ENCODE results near the gene PLEKHH1.
A peak's percentile ranks its signal among the peaks of the same experiment; 100 is the strongest.
"Not testable (repeated sequence)": the region's sequence is repeated elsewhere in the genome, so short reads cannot be mapped to it uniquely, and the experiment has no call there.

Gene PLEKHH1

GRCh38 chr14:67583711-67584644 is 50.9 kb downstream of the PLEKHH1 start:
- DNase-seq (ENCODE audit: low spot score) = peak; percentile 33

- no peak for DNase-seq (ENCODE audit: low spot score)
Observed at GRCh38 chr14:67584978-67585377, 51.9 kb downstream of the PLEKHH1 start.

- DNase-seq (ENCODE audit: low spot score) = no peak
Observed at GRCh38 chr14:67586369-67586768, 53.3 kb downstream of the PLEKHH1 start.

- no peak for DNase-seq (ENCODE audit: low spot score)
Observed at GRCh38 chr14:67589204-67589770, 56.2 kb downstream of the PLEKHH1 start.

GRCh38 chr14:67593650-67594049 is 60.6 kb downstream of the PLEKHH1 start:
- DNase-seq (ENCODE audit: low spot score) = not testable (repeated sequence)

- no peak for DNase-seq (ENCODE audit: low spot score)
Observed at GRCh38 chr14:67595392-67595791, 62.3 kb downstream of the PLEKHH1 start.

- DNase-seq (ENCODE audit: low spot score) = peak; percentile 93
Observed at GRCh38 chr14:67599698-67600561, 66.8 kb downstream of the PLEKHH1 start, which contains the start of gene PIGH. Gene PIGH (minus strand): TSS chr14:67600268. CDS start chr14:67600203, 65 bp downstream.

GRCh38 chr14:67600562-67600974 is 67.5 kb downstream of the PLEKHH1 start:
- not testable (repeated sequence) for DNase-seq (ENCODE audit: low spot score)

- no peak for DNase-seq (ENCODE audit: low spot score)
Observed at GRCh38 chr14:67602076-67602475, 69.0 kb downstream of the PLEKHH1 start.

- DNase-seq (ENCODE audit: low spot score) = no peak
Observed at GRCh38 chr14:67602995-67603545, 70.0 kb downstream of the PLEKHH1 start.

GRCh38 chr14:67607646-67608045 is 74.6 kb downstream of the PLEKHH1 start:
- no peak for DNase-seq (ENCODE audit: low spot score)

GRCh38 chr14:67609642-67610310 is 76.7 kb downstream of the PLEKHH1 start:
- DNase-seq (ENCODE audit: low spot score) = no peak

GRCh38 chr14:67610491-67610890 is 77.4 kb downstream of the PLEKHH1 start:
- no peak for DNase-seq (ENCODE audit: low spot score)

- peak; percentile 70 for DNase-seq (ENCODE audit: low spot score)
Observed at GRCh38 chr14:67618617-67619063, 85.5 kb downstream of the PLEKHH1 start.

GRCh38 chr14:67619446-67620216 is 86.5 kb downstream of the PLEKHH1 start, which contains the start of gene ARG2:
Gene ARG2 (plus strand): TSS chr14:67619920. CDS start chr14:67619978, 58 bp downstream.
- DNase-seq (ENCODE audit: low spot score) = peak; percentile 95

- DNase-seq (ENCODE audit: low spot score) = no peak
Observed at GRCh38 chr14:67620217-67620785, 87.2 kb downstream of the PLEKHH1 start.

- peak; percentile 9 for DNase-seq (ENCODE audit: low spot score)
Observed at GRCh38 chr14:67622675-67623074, 89.6 kb downstream of the PLEKHH1 start.

GRCh38 chr14:67623114-67623513 is 90.0 kb downstream of the PLEKHH1 start:
- no peak for DNase-seq (ENCODE audit: low spot score)

- not testable (repeated sequence) for DNase-seq (ENCODE audit: low spot score)
Observed at GRCh38 chr14:67626131-67626530, 93.0 kb downstream of the PLEKHH1 start.

- no peak for DNase-seq (ENCODE audit: low spot score)
Observed at GRCh38 chr14:67627519-67627918, 94.4 kb downstream of the PLEKHH1 start.
